Measurements from ENCODE around the gene RPS6KA1.
"Not testable (repeated sequence)": the region's sequence is repeated elsewhere in the genome, so short reads cannot be mapped to it uniquely, and the experiment has no call there.

The RPS6KA1 gene

DNA sequence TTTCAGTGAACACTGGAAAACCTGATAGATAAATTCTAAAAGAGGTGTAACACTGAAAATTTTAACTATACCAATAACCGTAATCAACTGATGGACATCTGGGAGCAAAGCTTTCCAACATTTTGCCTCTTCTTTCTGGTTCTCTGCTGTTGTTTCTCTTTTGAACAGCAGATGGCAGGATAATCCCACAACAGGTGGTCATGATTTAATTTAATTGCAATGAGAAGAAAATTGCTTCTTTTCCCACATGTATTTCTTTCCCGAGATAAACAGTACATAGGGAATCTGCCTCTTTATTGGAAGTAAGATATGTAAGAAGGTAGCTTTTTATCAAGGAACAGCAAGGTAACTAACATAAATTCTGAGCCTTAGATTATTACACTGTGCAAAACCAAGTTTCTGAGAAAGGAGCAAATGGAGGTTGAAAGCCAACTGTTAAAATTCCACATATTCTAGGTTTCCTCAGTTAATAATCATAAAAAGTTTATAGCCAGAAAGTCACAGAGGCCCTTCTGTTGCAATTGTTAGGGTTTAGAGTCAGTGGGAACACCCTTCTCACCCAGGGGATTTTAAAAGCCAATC, 72.9 kb downstream of the RPS6KA1 start:
- no peak for DNase-seq (ENCODE audit: low read depth)

DNA sequence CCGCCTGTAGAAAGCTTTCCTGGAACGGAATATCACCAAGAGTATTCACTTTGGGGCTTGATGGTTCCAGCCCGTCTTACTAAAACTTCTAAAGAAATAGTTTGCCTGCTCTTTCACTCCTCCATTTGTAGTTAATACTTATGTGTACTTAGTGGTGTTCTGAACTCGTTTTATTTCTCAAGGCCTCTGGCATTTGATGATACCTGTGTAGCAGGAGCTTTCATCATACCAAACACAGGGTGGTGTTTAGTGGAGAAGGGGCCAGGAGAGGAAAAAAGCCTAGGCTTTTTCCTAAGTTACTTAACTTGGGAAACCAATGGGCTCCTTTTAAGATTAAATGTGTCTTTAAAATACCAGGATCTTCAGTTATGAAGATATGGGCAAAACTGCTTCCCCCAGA, 74.3 kb downstream of the RPS6KA1 start:
- DNase-seq (ENCODE audit: low read depth), result no peak

DNA sequence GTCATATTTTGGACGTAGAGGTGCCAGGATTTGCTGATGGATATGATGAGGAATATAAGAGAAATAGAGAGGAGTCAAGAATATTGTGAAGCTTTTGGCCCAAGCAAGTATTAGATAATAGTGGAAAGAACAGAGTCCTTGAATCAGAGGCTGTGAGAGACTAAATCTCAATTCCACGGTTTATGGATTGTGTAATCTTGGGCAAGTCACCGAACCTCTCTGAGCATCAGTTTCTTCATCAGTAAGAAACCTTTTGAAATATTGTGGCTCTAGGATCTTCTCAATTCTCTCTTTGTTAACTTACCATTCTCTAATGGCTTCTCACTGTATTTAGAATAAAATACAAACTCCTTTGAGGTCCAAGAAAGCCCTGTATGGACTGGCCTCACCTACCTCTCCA, 77.6 kb downstream of the RPS6KA1 start:
- DNase-seq (ENCODE audit: low read depth), result no peak

DNA sequence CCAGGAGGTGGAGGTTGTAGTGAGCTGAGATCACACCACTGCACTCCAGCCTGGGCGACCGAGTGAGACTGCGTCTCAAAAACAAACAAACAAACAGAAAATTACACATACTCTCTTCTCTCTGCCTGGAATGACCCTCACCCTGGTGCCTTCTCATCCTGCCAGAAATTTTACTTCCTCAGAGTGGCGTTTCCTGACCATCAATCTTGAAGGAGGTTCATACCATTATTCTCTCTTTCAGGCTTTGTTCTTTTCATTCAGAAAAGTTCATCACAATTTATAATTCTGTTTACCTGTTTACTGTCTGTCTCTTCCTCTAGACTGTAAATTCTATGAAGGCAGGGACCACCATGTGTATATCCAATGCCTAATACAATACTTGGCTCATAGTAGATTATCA, 79.3 kb downstream of the RPS6KA1 start:
- no peak for DNase-seq (ENCODE audit: low read depth)

DNA sequence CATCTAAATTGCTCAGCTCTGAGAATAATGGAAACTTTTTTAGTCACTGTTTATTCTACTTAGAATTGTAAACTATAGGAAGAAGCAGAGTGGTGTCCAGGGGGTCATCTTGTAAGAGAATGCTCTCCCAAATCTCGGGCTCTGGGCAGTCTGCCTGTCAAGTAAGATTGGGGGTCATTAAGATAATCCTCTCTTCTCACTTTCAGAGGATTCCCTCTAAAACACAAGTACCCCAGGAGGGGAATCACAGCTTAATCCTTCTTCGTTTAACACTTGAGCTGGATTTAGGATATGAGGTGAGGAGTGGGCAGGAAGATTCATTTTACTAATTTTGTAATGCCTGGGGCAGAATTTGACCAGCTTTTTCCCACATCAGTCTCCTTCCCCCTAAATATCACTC, 81.2 kb downstream of the RPS6KA1 start:
- DNase-seq (ENCODE audit: low read depth), result no peak

DNA sequence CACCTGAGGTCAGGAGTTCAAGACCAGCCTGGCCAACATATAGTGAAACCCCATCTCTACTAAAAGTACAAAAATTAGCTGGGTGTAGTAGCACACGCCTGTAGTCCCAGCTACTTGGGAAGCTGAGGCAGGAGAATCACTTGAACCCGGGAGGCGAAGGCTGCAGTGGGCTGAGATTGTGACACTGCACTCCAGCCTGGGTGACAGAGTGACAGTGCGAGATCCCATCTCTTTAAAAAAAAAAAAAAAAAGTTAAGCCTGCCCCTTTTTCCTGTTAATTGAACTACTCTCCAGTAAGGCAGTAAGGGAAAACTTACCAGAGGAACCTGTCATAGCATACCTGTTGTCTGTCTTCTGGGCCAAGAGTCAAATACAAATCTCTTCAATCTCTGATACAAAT, 83.1 kb downstream of the RPS6KA1 start:
- DNase-seq (ENCODE audit: low read depth), result not testable (repeated sequence)

DNA sequence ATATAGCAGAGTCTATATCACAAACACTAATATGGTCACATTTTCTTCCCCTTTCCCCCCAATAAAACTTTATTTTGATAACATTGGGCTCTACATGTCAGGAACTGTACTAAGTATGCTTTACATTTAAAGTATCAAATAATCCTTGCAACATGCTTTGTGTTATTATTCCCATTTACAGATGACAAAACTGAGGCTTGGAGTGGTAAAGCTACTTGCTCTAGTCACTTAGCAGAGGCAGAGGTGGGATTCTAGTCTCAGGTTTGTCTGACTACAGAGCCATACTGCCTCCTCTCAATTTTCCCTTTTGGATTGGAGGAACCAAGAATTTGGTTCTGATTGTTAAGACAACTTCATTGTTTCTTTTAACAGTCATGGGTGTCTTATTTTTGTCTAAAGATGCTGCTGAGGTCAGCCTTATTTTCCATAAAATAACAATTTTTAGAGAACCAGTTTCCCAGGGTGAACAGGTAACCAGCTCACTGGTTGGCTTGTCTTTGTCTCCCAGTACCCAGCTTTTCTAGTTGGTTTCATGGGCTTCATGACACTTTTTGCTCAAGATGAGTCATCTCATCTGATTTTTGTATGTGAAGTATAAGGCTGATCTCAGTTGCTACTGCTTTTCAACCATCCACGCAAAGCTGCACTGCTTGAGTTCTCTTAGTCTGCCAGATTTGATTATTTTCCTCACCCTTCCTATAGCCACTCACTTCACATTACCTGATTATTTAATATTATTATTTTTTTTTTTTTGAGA, 85.3 kb downstream of the RPS6KA1 start:
- no peak for DNase-seq (ENCODE audit: low read depth)

DNA sequence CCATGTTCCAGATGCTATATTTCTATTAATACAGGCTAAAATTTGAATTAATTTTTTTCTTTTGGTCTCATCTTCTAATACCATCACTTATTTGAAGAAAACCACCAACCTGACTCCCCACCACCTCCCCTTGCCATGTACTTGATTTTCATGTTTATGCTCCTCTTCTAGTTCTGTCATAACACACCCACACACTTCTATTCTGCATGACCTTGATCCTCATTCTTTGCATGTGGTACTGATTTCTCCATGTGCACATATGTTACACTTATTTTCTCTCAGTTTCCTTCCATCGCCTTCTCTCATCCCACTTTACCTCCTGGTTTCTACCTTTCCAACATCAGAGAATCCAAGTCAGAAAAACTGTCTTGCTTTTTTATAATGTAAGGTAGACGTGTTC, 87.3 kb downstream of the RPS6KA1 start:
- no peak for DNase-seq (ENCODE audit: low read depth)

DNA sequence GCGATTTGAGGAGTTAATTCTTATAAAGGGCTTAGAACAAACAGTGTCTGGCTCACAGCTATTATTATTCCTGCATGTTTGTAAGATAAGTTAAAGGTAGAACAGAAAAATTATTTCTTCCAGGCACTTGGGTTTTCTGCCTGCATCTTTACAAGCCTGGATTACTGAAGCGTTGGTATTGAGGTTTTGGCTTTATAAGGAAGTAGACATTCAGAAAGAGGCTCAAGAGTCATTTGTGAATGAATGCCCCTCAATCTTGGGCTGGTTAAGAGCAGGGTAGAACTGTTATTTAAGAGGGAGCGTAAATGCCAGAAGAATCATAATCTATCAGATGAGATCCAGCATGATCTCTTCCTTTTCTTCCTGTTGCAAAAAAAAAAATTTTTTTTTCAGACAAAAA, 89.0 kb downstream of the RPS6KA1 start:
- DNase-seq (ENCODE audit: low read depth), result no peak

Measured in GM04504 (cell line).